Esophagus (tissue), 2 donors: ENCODE data around the gene MAP9. TPM values are rescaled to one million over a fixed set of nuclear protein-coding genes. Genes with fewer than 3 reads are reported as not detected.
"Not testable (repeated sequence)": the region's sequence is repeated elsewhere in the genome, so short reads cannot be mapped to it uniquely, and the experiment has no call there.

Experiments
- H3K27ac ChIP-seq, 2 donors: one replicate each; pipeline ENCODE4 v1.5.1; 2013; ENCODE audit warnings: low read depth in 2 of 2, mild to moderate bottlenecking in 2 of 2, inconsistent platforms in 1 of 2, low read length in 1 of 2, moderate library complexity in 1 of 2
- H3K27me3 ChIP-seq, 2 donors: one replicate each; pipeline ENCODE4 v1.6.1; 2013; ENCODE audit warnings: low read length in 2 of 2, control low read depth in 1 of 2, mild to moderate bottlenecking in 1 of 2; ENCODE audit not compliant: insufficient read depth in 2 of 2, control insufficient read depth in 1 of 2
- H3K36me3 ChIP-seq, 2 donors: one replicate each; pipeline ENCODE4 v1.6.1; 2013; ENCODE audit warnings: low read length in 1 of 2; ENCODE audit not compliant: control insufficient read depth in 2 of 2, insufficient read depth in 2 of 2
- H3K4me1 ChIP-seq, 2 donors: one replicate each; pipeline ENCODE4 v1.6.1; 2013; ENCODE audit warnings: low read length in 1 of 2; ENCODE audit not compliant: control insufficient read depth in 2 of 2, insufficient read depth in 2 of 2
- H3K4me3 ChIP-seq, 2 donors: one replicate each; pipeline ENCODE4 v1.5.1; 2013; ENCODE audit warnings: low read length in 2 of 2, mild to moderate bottlenecking in 2 of 2, low read depth in 1 of 2, moderate library complexity in 1 of 2
- H3K9me3 ChIP-seq, 2 donors: one replicate each; pipeline ENCODE4 v1.6.1; 2013; ENCODE audit warnings: mild to moderate bottlenecking in 2 of 2, low read depth in 1 of 2, low read length in 1 of 2, moderate library complexity in 1 of 2; ENCODE audit not compliant: control insufficient read depth in 2 of 2, insufficient read depth in 1 of 2
- whole genome bisulfite sequencing, 2 donors: extraction: QIAGEN DNeasy Blood & Tissue Kit; methylation state at CpG; one replicate each; pipeline ENCODE4 v1.1.7; 2013; 5-methylcytosine and 5-hydroxymethylcytosine counted together
- polyA plus RNA-seq, 2 donors: library from polyadenylated mRNA; stranded (reverse); fragments of 200-250 nt; gene quantifications; one replicate each; pipeline ENCODE4 v1.2.3, GENCODE V29; 2013
- donor health status: healthy with polysubstance abuse.
- donor health status: Bipolar disorder and iron deficiency.

The MAP9 gene
- under 1 TPM; 0.47 to 0.69 TPM for polyA plus RNA-seq

DNA sequence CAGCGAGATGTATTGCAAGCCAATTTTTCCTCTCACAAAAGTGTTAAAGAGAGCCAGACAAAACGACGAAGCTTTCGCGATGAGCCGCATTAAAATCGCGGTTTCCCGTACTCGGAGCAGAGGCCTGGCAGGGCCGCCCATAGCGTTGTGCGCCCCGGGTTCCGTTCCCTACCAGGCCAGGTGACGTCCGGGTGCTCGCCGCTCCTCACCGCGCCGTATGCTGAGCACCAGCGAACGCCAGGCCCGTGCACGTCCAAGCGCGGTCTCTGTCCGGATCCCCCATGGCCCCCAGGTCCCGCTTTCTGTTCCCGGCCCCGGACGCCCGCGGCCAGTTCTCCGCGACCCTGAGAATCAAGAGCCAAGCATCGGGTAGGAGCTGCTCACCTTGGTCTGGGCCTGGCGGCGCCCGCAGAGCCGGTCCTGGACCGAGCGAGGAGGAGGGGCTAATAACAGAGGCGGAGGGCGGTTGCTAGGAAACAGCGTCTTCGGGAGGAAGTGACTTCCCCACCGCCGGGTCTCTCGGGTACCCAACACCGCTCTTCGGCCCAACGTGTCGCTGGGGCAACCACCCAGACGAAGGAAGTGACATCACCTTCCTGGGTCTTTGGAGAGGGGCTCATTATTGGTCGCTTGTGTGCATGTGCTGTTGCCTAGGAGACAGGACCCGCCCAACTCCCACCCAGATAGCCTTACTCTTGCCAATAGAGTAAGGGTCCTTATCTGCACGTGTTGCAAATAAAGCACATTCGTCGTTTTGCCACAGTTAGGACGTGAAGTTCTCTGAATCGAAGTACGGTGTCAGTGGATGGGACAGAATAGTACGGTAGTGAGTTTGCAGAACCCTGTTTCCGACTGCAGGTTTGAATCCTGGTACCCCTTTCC is at the start of gene MAP9:
MAP9 (minus strand) TSS at position 579 of the 882 bp plus-strand sequence. CDS start 1,115 bp downstream, outside the sequence.
- peaks cover 0 to 7% of the 10 kb centered on the region in 2 donors for H3K4me1 ChIP-seq
- no peaks in the 10 kb centered on the region for H3K36me3 ChIP-seq
- H3K27me3 ChIP-seq: no peaks in the 10 kb centered on the region
- no peaks in the 10 kb centered on the region for H3K9me3 ChIP-seq
- 7 to 8% methylated on average over 66 of the region's 66 CpGs for WGBS, 2 donors
- H3K4me3 ChIP-seq: peak within 1 kb of the TSS; percentile 70 to 86
- peak within 1 kb of the TSS; percentile 24 to 49 for H3K27ac ChIP-seq

DNA sequence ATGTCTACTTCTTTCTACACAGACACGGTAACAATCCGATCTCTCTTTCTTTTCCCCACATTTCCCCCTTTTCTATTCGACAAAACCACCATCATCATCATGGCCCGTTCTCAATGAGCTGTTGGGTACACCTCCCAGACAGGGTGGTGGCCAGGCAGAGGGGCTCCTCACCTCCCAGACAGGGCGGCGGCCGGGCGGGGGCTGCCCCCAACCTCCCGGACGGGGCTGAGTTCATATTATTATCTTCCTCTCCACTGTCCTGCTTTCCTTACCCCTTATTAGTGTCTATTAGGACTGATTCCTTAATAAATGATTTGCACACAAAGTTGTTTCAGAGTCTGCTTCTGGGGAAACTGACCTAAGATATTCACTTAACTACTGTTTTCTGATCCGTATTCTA is 48.0 kb upstream of the MAP9 start:
- H3K27ac ChIP-seq, H3K27me3 ChIP-seq, H3K9me3 ChIP-seq, H3K36me3 ChIP-seq, H3K4me1 ChIP-seq, H3K4me3 ChIP-seq: not testable (repeated sequence)
- WGBS, 2 donors: 87 to 92% methylated on average over 9 to 11 of the region's 11 CpGs

- no peak overlapping the region for H3K4me3 ChIP-seq
- H3K27me3 ChIP-seq: no peaks in the 10 kb centered on the region
- no peaks in the 10 kb centered on the region for H3K9me3 ChIP-seq
- 58 to 73% methylated on average over 1 of the region's 1 CpG for WGBS, 2 donors
- H3K36me3 ChIP-seq: no peaks in the 10 kb centered on the region
- H3K27ac ChIP-seq: no peak overlapping the region
- H3K4me1 ChIP-seq: no peaks in the 10 kb centered on the region
Observed at GRCh38 chr4:155423671-155424070, 46.9 kb upstream of the MAP9 start.

DNA sequence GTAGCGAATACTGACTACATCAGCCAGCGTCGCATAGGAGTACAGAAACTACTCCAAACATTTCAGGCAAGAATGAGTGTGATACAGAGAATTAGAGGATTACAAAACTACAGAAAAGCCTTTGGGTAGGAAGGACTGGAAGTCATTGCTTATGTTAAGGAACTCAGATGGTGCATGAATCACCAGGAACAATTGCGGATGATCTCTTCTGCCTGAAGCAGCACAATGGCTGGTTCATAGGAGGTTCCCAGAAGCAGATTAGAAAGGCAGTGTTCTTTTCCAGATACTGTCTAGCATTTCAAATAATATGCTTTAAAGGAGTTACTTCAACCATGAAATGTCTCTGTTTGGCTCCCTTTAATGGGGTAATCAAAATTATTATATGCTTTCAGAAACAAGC is 42.5 kb upstream of the MAP9 start:
- Histone ChIP-seq H3K36me3 (no peaks in the 10 kb centered on the region), H3K9me3 (no peaks in the 10 kb centered on the region), H3K4me3 (no peak overlapping the region), H3K27ac (no peak overlapping the region), H3K27me3 (no peaks in the 10 kb centered on the region), H3K4me1 (no peaks in the 10 kb centered on the region)
- 80 to 83% methylated on average over 4 of the region's 4 CpGs for WGBS, 2 donors

GRCh38 chr4:155415662-155416061 is 38.9 kb upstream of the MAP9 start:
- H3K27ac ChIP-seq: no peak overlapping the region
- H3K27me3 ChIP-seq: no peaks in the 10 kb centered on the region
- no peaks in the 10 kb centered on the region for H3K4me1 ChIP-seq
- no peak overlapping the region for H3K4me3 ChIP-seq
- no peaks in the 10 kb centered on the region for H3K36me3 ChIP-seq
- no peaks in the 10 kb centered on the region for H3K9me3 ChIP-seq

DNA sequence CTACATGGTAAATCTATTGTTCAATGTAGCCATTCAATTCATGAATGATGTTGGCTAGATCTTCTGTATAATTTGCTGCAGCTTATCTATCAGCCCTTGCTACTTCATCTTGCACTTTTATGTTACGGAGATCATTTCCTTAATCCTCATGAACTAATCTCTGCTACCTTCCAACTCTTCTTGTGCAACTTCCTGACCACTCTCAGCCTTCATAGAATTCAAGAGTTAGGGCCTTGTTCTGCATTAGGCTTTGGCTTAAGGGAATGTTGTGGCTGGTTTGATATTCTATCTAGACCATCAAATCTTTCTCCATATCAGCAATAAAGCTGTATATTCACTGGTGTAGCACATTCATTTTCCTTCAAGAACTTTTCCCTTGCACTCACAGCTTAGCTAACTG is 36.7 kb upstream of the MAP9 start:
- WGBS, 2 donors: 76 to 85% methylated on average over 1 of the region's 1 CpG
- Histone ChIP-seq H3K9me3 (no peaks in the 10 kb centered on the region), H3K4me3 (no peak overlapping the region)

DNA sequence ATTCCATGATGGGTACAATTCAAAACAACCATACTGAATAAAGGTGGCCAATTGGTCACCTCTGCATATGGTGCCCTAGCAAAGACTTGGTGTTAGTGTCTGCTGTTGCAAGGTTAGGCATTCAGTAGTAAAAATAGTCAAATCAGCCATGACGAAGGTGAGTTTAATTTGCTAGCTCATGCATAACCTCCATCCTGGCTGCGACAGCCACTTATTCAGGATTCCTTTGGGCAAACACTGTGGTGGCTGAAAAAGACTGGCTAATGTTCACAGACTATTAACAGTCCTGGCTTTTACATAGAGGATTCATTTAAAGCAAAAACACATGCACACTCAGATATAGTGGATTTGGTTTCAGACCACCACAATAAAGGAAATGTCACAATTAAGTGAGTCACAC is 34.8 kb upstream of the MAP9 start:
- H3K4me3 ChIP-seq: no peak overlapping the region
- no peaks in the 10 kb centered on the region for H3K27me3 ChIP-seq
- no peaks in the 10 kb centered on the region for H3K4me1 ChIP-seq
- 63 to 65% methylated on average over 2 of the region's 2 CpGs for WGBS, 2 donors
- H3K9me3 ChIP-seq: no peaks in the 10 kb centered on the region
- no peaks in the 10 kb centered on the region for H3K36me3 ChIP-seq
- H3K27ac ChIP-seq: no peak overlapping the region

More for the DNA sequence above, 36.7 kb upstream of the MAP9 start:
- Histone ChIP-seq H3K4me1 (no peaks in the 10 kb centered on the region), H3K27ac (no peak overlapping the region), H3K36me3 (no peaks in the 10 kb centered on the region), H3K27me3 (no peaks in the 10 kb centered on the region)

DNA sequence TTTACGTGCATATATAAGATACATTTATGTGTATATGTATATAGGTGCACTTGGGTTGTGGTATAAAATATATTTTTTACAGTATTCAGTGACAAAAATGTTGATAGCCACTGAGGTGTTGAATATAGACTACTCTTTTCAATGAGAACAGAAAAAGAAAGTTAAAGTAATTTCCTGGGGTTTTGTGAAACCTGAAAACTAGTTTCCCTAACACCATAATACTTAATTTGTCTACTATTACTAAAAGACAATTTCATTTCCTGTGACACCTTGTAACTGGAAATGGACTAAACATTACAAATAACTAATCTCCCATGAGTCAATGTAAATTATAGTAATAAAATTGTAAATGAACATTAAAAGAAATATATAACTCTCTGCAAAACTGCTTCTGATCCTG is 32.0 kb upstream of the MAP9 start:
- no peaks in the 10 kb centered on the region for H3K9me3 ChIP-seq
- 74 to 87% methylated on average over 1 of the region's 1 CpG for WGBS, 2 donors

DNA sequence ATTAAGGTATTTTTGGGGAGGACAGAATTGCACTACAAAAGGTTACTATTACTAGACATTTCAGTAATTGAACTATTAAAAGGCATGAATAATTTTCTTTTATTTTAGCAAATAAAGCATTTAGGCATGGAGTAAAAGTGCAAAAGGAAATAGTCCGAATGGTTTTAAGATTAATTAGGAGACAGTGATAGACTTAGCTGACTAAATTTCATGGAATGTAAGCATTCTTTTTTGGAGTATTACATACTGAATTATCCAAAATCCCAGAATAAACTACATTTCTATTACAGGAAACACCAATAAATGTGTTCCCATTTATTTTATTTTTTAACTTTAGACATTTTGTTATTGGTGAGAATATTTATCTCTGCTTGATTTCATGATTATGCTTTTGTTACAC is 30.7 kb upstream of the MAP9 start:
- Histone ChIP-seq H3K9me3 (no peaks in the 10 kb centered on the region), H3K4me1 (no peaks in the 10 kb centered on the region), H3K27ac (no peak overlapping the region), H3K36me3 (no peaks in the 10 kb centered on the region), H3K4me3 (no peak overlapping the region), H3K27me3 (no peaks in the 10 kb centered on the region)
- WGBS, 2 donors: 36 to 37% methylated on average over 1 of the region's 1 CpG

More for the DNA sequence above, 32.0 kb upstream of the MAP9 start:
- Histone ChIP-seq H3K27me3 (no peaks in the 10 kb centered on the region), H3K36me3 (no peaks in the 10 kb centered on the region), H3K27ac (no peak overlapping the region), H3K4me1 (no peaks in the 10 kb centered on the region), H3K4me3 (no peak overlapping the region)

GRCh38 chr4:155405059-155405458 is 28.3 kb upstream of the MAP9 start:
- Histone ChIP-seq H3K27me3 (no peaks in the 10 kb centered on the region), H3K36me3 (no peaks in the 10 kb centered on the region), H3K27ac (no peak overlapping the region), H3K9me3 (no peaks in the 10 kb centered on the region), H3K4me1 (no peaks in the 10 kb centered on the region), H3K4me3 (no peak overlapping the region)
- WGBS, 2 donors: 18 to 24% methylated on average over 2 of the region's 2 CpGs
